MM.1S (cell line): ENCODE measurements around the gene STK26.

Source experiments
- DNase-seq: peaks from one replicate; pipeline ENCODE4 v3.0.0-alpha.2; 2015
- H2AFZ ChIP-seq: fragments of 300-600 bp; sonication (generic); 2 replicates; pipeline ENCODE4 v1.6.0; 2016; ENCODE audit warnings: antibody characterized with exemption, low read length
- H3F3A ChIP-seq: fragments of 300-600 bp; sonication (generic); 2 replicates; pipeline ENCODE4 v1.6.1; 2016; ENCODE audit warnings: mild to moderate bottlenecking, antibody characterized with exemption, low read length, moderate library complexity, mixed read lengths; ENCODE audit not compliant: insufficient read depth
- H3K27ac ChIP-seq: fragments of 300-600 bp; sonication (generic); 2 replicates; pipeline ENCODE4 v1.5.1; 2016; ENCODE audit warnings: mild to moderate bottlenecking, low read length
- H3K27me3 ChIP-seq: fragments of 300-600 bp; sonication (generic); replicated peaks from 2 replicates; pipeline ENCODE4 v1.6.0; 2016; ENCODE audit warnings: low read length; ENCODE audit not compliant: insufficient read depth
- H3K36me3 ChIP-seq: fragments of 300-600 bp; sonication (generic); replicated peaks from 2 replicates; pipeline ENCODE4 v1.6.1; 2016; ENCODE audit warnings: mild to moderate bottlenecking, low read length, mixed read lengths; ENCODE audit not compliant: insufficient read depth
- H3K4me1 ChIP-seq: fragments of 300-600 bp; sonication (generic); 2 replicates; pipeline ENCODE4 v1.6.1; 2016; ENCODE audit warnings: low read length, mixed read lengths
- H3K4me2 ChIP-seq: fragments of 300-600 bp; sonication (generic); 2 replicates; pipeline ENCODE4 v1.6.0; 2016; ENCODE audit warnings: low read depth, low read length
- H3K4me3 ChIP-seq: fragments of 300-600 bp; sonication (generic); 2 replicates; pipeline ENCODE4 v1.5.1; 2016; ENCODE audit warnings: low read length, mixed read lengths
- H3K79me2 ChIP-seq: fragments of 300-600 bp; sonication (generic); 2 replicates; pipeline ENCODE4 v1.6.1; 2016; ENCODE audit warnings: mixed run types, low read length, mixed read lengths
- H3K9ac ChIP-seq: fragments of 300-600 bp; sonication (generic); 2 replicates; pipeline ENCODE4 v1.6.1; 2016; ENCODE audit warnings: low read length, mixed read lengths
- H3K9me2 ChIP-seq: fragments of 300-600 bp; sonication (generic); replicated peaks from 2 replicates; pipeline ENCODE4 v1.6.1; 2016; ENCODE audit warnings: mild to moderate bottlenecking, low read length, mixed read lengths; ENCODE audit not compliant: insufficient read depth
- H3K9me3 ChIP-seq: fragments of 300-600 bp; sonication (generic); replicated peaks from 2 replicates; pipeline ENCODE4 v1.6.1; 2016; ENCODE audit warnings: mild to moderate bottlenecking, low read length, mixed read lengths; ENCODE audit not compliant: insufficient read depth
- H4K20me1 ChIP-seq: fragments of 300-600 bp; sonication (generic); 2 replicates; pipeline ENCODE4 v1.6.1; 2016; ENCODE audit warnings: mild to moderate bottlenecking, low read length, moderate library complexity, mixed read lengths; ENCODE audit not compliant: insufficient read depth
- CTCF ChIP-seq: fragments of 300-600 bp; sonication (generic); IDR thresholded peaks from 2 replicates; pipeline ENCODE4 v1.5.1; 2016; ENCODE audit warnings: antibody characterized with exemption, low read length, mixed read lengths
- EZH2 ChIP-seq: fragments of 300-600 bp; sonication (generic); optimal IDR thresholded peaks from 2 replicates; pipeline ENCODE3; 2017; ENCODE audit warnings: low read depth, mild to moderate bottlenecking, antibody characterized with exemption, low read length, mixed read lengths
- EZH2phosphoT487 ChIP-seq: fragments of 300-600 bp; sonication (generic); IDR thresholded peaks from 2 replicates; pipeline ENCODE4 v1.6.1; 2018; ENCODE audit warnings: antibody characterized with exemption, low read length

Gene STK26

DNA sequence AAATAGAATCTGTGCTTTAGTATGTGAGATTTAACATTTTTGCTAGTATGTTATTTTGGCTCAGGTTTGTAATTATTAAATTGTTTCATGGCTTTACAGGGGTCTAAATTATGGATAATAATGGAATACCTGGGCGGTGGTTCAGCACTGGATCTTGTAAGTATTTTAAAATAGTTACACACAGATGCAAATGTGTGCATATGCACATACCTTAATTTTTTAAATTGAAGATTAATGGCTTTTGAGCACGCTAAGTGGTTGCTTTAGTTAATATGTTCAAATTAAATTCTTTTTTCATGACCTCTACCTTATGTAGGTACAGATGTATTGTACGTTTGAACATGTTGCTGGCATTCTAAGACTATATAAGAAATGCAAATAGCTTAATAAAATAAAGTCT is 40.2 kb downstream of the STK26 start:
- Histone ChIP-seq H3K79me2 (no peaks in the 10 kb centered on the region), H3K27ac (no peak overlapping the region), H3K27me3 (no peaks in the 10 kb centered on the region), H2AFZ (no peak overlapping the region), H3K9me3 (no peaks in the 10 kb centered on the region), H3K4me2 (no peak overlapping the region), H3K9me2 (no peaks in the 10 kb centered on the region), H3F3A (no peaks in the 10 kb centered on the region), H3K36me3 (no peaks in the 10 kb centered on the region), H3K9ac (no peak overlapping the region), H3K4me1 (no peaks in the 10 kb centered on the region), H3K4me3 (no peak overlapping the region), H4K20me1 (no peaks in the 10 kb centered on the region)
- no peak for DNase-seq
- TF ChIP-seq EZH2phosphoT487 (no peak), CTCF (no peak), EZH2 (no peak)

GRCh38 chrX:132063862-132064261 is 40.8 kb downstream of the STK26 start:
- Histone ChIP-seq H3K9ac (no peak overlapping the region), H4K20me1 (no peaks in the 10 kb centered on the region), H3K9me3 (no peaks in the 10 kb centered on the region)

DNA sequence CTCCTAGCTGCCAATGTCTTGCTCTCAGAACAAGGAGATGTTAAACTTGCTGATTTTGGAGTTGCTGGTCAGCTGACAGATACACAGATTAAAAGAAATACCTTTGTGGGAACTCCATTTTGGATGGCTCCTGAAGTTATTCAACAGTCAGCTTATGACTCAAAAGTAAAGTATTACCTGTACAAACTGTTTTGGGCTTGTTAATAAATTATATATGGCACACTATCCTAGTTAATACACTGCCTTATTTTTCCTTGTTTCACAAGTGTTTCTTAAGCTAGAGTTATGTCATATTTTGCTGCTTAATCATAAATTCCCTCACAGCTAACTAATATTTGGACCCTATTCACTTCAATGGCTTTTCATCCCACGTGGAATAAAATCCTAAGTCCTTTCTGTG is 45.3 kb downstream of the STK26 start:
- DNase-seq: no peak
- Histone ChIP-seq H3K36me3 (no peaks in the 10 kb centered on the region), H3K9ac (no peak overlapping the region), H3K27me3 (no peaks in the 10 kb centered on the region), H3K4me3 (no peak overlapping the region), H3K9me3 (no peaks in the 10 kb centered on the region), H3K9me2 (no peaks in the 10 kb centered on the region), H3K79me2 (no peaks in the 10 kb centered on the region), H3K27ac (no peak overlapping the region), H3F3A (no peaks in the 10 kb centered on the region), H3K4me2 (no peak overlapping the region), H3K4me1 (no peaks in the 10 kb centered on the region), H4K20me1 (no peaks in the 10 kb centered on the region), H2AFZ (no peak overlapping the region)
- no peak for TF ChIP-seq EZH2phosphoT487
- TF ChIP-seq EZH2: no peak
- no peak for TF ChIP-seq CTCF

More at GRCh38 chrX:132063862-132064261, 40.8 kb downstream of the STK26 start:
- TF ChIP-seq CTCF: no peak
- TF ChIP-seq EZH2: no peak
- no peak for TF ChIP-seq EZH2phosphoT487
- H3F3A ChIP-seq: no peaks in the 10 kb centered on the region
- no peak overlapping the region for H3K4me3 ChIP-seq
- H3K27me3 ChIP-seq: no peaks in the 10 kb centered on the region
- H3K9me2 ChIP-seq: no peaks in the 10 kb centered on the region
- no peak for DNase-seq
- H3K36me3 ChIP-seq: no peaks in the 10 kb centered on the region
- H2AFZ ChIP-seq: no peak overlapping the region
- no peaks in the 10 kb centered on the region for H3K79me2 ChIP-seq
- no peak overlapping the region for H3K27ac ChIP-seq
- no peaks in the 10 kb centered on the region for H3K4me1 ChIP-seq
- no peak overlapping the region for H3K4me2 ChIP-seq
